ENCODE results near the gene TM4SF20.
"Not testable (repeated sequence)": the region's sequence is repeated elsewhere in the genome, so short reads cannot be mapped to it uniquely, and the experiment has no call there.

TM4SF20 gene

GRCh38 chr2:227370092-227370491 is 9.0 kb downstream of the TM4SF20 start:
- Histone ChIP-seq H3K9me3 (no peaks in the 10 kb centered on the region), H3K36me3 (no peaks in the 10 kb centered on the region), H3K4me3 (no peak overlapping the region), H3K27ac (no peak overlapping the region), H3K27me3 (no peaks in the 10 kb centered on the region), H3K4me1 (peaks cover 0 to 46% (median 21%) of the 10 kb centered on the region in 4 donors)
- intact Hi-C loops (cut with DNase I; ENCODE audit: low total_unique reads) = no loop called here
- DNase-seq = no peak
- TF ChIP-seq CTCF (IDR thresholded peaks at IDR 0.05) = no peak

DNA sequence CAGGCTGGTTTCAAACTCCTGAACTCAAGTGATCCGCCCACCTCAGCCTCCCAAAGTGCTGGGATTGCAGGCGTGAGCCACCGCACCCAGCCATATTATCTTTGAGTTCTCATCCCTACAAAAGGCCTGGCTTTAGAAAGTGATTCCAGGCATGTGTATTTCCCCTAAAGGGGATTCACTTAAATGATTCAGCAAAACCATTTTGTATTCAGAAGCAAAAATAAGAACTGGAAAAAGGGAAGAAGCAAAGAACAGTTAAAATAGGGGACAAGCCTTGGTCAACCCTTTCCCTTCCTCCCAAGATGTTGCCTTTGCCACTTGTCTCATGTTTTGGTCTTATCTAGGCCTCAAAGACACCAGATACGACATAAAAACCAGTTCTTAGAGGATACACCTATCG is 10.5 kb downstream of the TM4SF20 start:
- DNase-seq = no peak
- no peaks in the 10 kb centered on the region for H3K36me3 ChIP-seq
- peaks cover 0 to 54% (median 30%) of the 10 kb centered on the region in 4 donors for H3K4me1 ChIP-seq
- no peaks in the 10 kb centered on the region for H3K9me3 ChIP-seq
- TF ChIP-seq CTCF (IDR thresholded peaks at IDR 0.05) = no peak
- H3K27me3 ChIP-seq = no peaks in the 10 kb centered on the region
- H3K4me3 ChIP-seq = no peak overlapping the region
- intact Hi-C loops (cut with DNase I; ENCODE audit: low total_unique reads) = no loop called here
- peak overlapping the region; percentile 9 to 14 for H3K27ac ChIP-seq

DNA sequence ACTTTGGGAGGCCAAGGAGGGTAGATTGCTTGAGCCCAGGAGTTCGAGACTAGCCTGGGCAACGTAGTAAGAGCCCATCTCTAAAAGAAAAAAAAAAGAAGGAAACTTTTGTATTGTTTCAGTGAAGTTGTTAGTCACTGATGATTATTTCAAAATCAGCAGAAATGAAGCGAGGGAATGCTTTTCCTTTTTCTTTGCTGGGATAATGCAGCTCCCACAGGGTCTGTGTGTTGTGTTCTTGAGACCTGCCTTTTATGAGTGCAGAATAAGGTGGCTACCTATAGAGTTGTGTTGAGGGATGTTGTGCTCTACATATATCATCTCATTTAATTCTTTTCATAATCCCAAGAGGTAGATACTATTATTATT is 11.7 kb downstream of the TM4SF20 start:
- no peak for TF ChIP-seq CTCF (IDR thresholded peaks at IDR 0.05)
- Histone ChIP-seq H3K4me3 (no peak overlapping the region), H3K27me3 (no peaks in the 10 kb centered on the region), H3K9me3 (no peaks in the 10 kb centered on the region), H3K36me3 (no peaks in the 10 kb centered on the region), H3K27ac (peak overlapping the region; percentile 65 to 67), H3K4me1 (peaks cover 0 to 54% (median 30%) of the 10 kb centered on the region in 4 donors)
- intact Hi-C loops (cut with DNase I; ENCODE audit: low total_unique reads) = no loop called here
- DNase-seq = no peak

GRCh38 chr2:227366769-227367426 is 12.2 kb downstream of the TM4SF20 start:
- H3K4me3 ChIP-seq = no peak overlapping the region
- intact Hi-C loops (cut with DNase I; ENCODE audit: low total_unique reads) = no loop called here
- H3K36me3 ChIP-seq = no peaks in the 10 kb centered on the region
- H3K4me1 ChIP-seq = peaks cover 0 to 51% (median 30%) of the 10 kb centered on the region in 4 donors
- DNase-seq = peak in 1 of 2 donors; percentile 46
- no peaks in the 10 kb centered on the region for H3K9me3 ChIP-seq
- no peak for TF ChIP-seq CTCF (IDR thresholded peaks at IDR 0.05)
- peak overlapping the region; percentile 65 to 67 for H3K27ac ChIP-seq
- H3K27me3 ChIP-seq = no peaks in the 10 kb centered on the region

- Histone ChIP-seq H3K27ac (peak overlapping the region; percentile 65 to 67), H3K27me3 (no peaks in the 10 kb centered on the region), H3K36me3 (peaks cover 0 to 4% (median 0%) of the 10 kb centered on the region in 3 donors), H3K4me3 (no peak overlapping the region), H3K9me3 (no peaks in the 10 kb centered on the region), H3K4me1 (peaks cover 0 to 40% (median 24%) of the 10 kb centered on the region in 4 donors)
- DNase-seq = no peak
- TF ChIP-seq CTCF (IDR thresholded peaks at IDR 0.05) = no peak
- intact Hi-C loops (cut with DNase I; ENCODE audit: low total_unique reads) = no loop called here
Observed at GRCh38 chr2:227365833-227366232, 13.3 kb downstream of the TM4SF20 start.

- H3K9me3 ChIP-seq; H3K27me3 ChIP-seq; H3K36me3 ChIP-seq; H3K4me3 ChIP-seq; intact Hi-C loops (cut with DNase I; ENCODE audit: low total_unique reads); DNase-seq: not testable (repeated sequence)
- H3K4me1 ChIP-seq = peaks cover 0 to 35% (median 22%) of the 10 kb centered on the region in 4 donors
- H3K27ac ChIP-seq = peak overlapping the region; percentile 10 to 36
Observed at GRCh38 chr2:227364585-227365263, 14.4 kb downstream of the TM4SF20 start.

Data from tibial artery (tissue), 4 donors.